Left kidney (tissue), 8 donors: ENCODE data around the gene CUL4B. TPM values are rescaled to one million over a fixed set of nuclear protein-coding genes. Genes with fewer than 3 reads are reported as not detected.
A peak's percentile ranks its signal among the peaks of the same experiment; 100 is the strongest.
"Not testable (repeated sequence)": the region's sequence is repeated elsewhere in the genome, so short reads cannot be mapped to it uniquely, and the experiment has no call there.

Source experiments
- DNase-seq: peaks from one replicate; pipeline ENCODE4 v3.0.0-alpha.2; 2013
- long read RNA-seq, 8 donors: transcript quantifications; one replicate each; lab custom pipeline, GENCODE V29; 2026
- polyA plus RNA-seq: library from polyadenylated mRNA; unstranded; fragments of 120-200 nt; gene quantifications from one replicate; pipeline ENCODE4 v1.2.1, GENCODE V29; 2013; ENCODE audit not compliant: insufficient read length

CUL4B gene
- polyA plus RNA-seq = 86.6 TPM
- long read RNA-seq, donor 1, full-length matches to known transcripts = 6 of 167 reads
- long read RNA-seq, donor 1, partial matches to known transcripts = 95 of 167 reads
- long read RNA-seq, donor 1, other reads (novel, unspliced or antisense) = 66 of 167 reads
- long read RNA-seq, donor 2, full-length matches to known transcripts = 2 of 110 reads
- long read RNA-seq, donor 2, partial matches to known transcripts = 56 of 110 reads
- long read RNA-seq, donor 2, other reads (novel, unspliced or antisense) = 52 of 110 reads
- long read RNA-seq, donor 3, full-length matches to known transcripts = 3 of 106 reads
- long read RNA-seq, donor 3, partial matches to known transcripts = 59 of 106 reads
- long read RNA-seq, donor 3, other reads (novel, unspliced or antisense) = 44 of 106 reads
- long read RNA-seq, donor 4 = 0 reads
- long read RNA-seq, donor 5, full-length matches to known transcripts = 7 of 229 reads
- long read RNA-seq, donor 5, partial matches to known transcripts = 105 of 229 reads
- long read RNA-seq, donor 5, other reads (novel, unspliced or antisense) = 117 of 229 reads
- long read RNA-seq, donor 6, full-length matches to known transcripts = 5 of 171 reads
- long read RNA-seq, donor 6, partial matches to known transcripts = 166 of 171 reads
- long read RNA-seq, donor 6, other reads (novel, unspliced or antisense) = 0 of 171 reads
- long read RNA-seq, donor 7, full-length matches to known transcripts = 6 of 186 reads
- long read RNA-seq, donor 7, partial matches to known transcripts = 99 of 186 reads
- long read RNA-seq, donor 7, other reads (novel, unspliced or antisense) = 81 of 186 reads
- long read RNA-seq, donor 8, full-length matches to known transcripts = 2 of 75 reads
- long read RNA-seq, donor 8, partial matches to known transcripts = 35 of 75 reads
- long read RNA-seq, donor 8, other reads (novel, unspliced or antisense) = 38 of 75 reads

DNA sequence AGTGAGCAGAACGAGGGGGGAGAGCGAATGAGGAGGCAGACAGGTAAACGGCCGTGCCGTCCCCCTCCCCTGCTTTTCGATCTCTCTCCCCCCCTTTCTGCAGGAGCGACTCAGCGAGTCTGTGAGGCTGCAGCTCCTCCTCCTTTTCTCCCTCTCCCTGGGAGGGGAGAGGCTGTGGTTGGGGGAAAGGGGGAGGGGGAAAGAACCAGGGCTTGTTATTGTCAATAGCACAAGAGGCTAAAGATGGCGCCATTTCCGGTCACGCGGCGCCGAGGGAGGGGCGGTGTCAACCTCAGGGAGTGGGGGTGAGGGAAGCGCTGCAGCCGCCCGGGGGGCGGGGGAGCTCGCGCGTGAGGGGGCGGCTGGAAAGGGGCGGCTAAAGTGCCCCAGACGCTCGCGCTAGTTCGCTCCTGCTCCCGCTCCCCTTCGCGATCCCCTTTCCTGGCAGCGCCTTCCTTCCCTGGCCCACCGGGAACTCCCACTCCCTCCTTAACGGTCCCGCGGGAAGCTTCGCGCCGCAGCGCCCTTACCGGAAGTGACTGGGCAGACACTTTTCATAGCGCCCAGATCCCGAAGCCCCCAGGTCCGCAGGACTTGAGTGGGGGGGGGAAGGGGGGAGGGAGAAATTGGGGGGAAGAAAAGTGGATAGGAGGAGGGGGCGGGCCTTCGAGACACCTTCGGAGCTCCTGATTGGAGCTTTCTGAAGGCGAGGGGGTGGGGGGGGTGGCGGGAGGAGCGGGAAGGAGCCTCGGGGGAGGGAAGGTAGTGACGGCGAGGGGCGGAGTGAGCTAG is at the start of gene CUL4B:
Gene CUL4B, minus strand, starts transcription at position 121 of the 792 bp plus-strand sequence. CDS start 324 bp downstream, outside the sequence.
- peak; percentile 92 for DNase-seq

DNA sequence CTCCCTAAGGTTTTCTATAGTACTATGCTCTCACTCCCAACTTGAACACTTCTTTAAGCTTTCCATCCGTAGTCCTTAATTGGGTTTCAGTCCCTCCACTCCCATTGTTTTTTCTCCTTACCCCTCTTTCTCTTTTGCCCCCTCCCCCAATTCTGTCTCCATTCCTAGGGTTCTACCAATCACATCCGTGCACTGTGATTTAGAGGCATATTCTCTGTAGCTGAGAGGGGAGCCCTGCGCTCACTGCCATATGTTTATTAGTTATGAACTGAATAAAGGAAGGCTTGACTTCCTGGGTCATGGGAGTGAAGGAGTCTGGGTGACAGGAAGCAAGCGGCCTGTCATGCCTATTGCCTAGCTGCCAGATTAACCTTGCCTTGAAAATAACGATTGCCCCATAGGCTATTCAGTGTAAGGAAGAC is 43.6 kb upstream of the CUL4B start:
- DNase-seq = no peak

DNA sequence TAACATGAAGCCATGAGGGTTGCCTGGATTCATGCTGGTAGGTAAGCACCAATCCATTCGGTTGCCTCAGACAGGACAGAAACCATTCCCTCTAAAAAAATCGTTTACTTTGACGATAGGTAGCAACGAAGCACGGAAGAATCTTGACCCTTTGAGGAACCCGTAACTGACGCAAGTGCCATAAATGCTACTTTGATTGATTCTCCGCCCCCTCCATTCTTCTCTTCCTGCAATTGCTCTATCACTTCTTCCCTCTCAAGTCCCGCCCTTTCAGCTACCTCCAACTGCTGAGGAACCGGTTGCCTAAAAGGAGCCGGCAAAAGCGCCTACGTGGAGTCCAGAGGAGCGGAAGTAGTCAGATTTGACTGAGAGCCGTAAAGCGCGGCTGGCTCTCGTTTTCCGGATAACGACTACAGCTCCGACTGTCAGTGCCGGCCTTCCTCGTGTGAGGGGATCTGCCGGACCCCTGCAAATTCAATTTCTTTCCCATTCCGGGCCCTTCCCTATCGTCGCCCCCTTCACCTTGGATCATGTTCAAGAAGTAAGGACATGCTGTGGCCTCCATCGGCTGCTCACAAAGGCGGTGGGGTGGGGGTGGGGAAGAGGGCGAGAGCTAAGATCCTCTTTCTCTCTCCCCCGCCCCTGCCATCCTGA is 43.1 kb upstream of the CUL4B start, which contains the start of gene MCTS1:
Gene MCTS1, plus strand, starts transcription at position 395 of the 654 bp plus-strand sequence. Its CDS starts 136 bp downstream, at position 531.
- peak; percentile 81 for DNase-seq

DNA sequence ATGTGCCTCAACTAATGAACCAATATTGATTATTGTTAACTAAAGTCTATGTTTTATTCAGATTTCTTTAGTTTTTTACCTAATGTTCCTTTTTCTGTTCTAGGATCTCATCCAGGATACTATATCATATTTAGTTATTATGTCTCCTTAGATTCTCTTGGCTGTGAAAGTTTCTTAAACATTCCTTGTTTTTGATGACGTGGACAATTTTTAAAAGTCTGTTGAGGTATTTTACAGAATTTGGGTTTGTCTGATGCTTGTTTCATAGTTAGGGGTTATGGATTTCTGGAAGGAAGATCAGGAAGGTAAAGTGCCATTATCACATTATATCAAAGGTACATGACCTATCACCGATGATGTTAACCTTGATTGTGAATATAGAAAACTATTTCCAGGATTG is 24.9 kb upstream of the CUL4B start:
- no peak for DNase-seq

DNA sequence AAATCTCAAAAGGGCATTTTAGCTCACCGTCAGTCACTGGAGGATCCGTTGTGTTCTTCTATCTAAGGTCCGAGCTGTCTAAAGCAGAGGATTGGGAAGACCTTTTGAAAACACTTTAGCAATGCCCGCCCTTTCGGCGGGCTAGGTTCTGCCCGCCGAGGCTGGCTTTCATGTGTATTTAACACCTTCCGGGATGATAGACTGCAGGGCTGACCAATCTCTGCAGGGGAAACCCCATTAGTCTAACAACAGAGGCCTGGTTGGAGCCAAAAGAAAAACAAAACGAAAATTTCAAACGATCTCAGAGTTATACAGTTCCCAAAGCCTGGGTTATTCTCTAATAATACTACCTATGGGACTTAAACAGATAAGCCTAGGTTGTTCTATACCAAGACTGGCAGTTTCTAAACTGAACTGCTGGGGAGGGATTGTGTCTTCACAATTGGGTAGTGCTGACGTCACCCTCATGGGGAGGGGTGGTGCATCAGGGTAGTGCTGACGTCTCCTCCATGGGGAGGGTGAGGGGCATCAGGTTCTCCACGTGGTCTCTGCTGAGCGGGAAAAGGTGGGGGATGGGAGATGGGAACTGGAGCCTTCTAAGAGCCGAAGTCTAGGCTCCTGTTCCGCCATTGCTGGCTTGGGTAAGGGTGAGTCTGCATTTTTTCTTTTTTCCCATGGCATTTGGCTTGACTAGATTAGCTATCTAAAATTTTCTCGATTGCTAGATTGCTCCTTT is 14.8 kb upstream of the CUL4B start:
- no peak for DNase-seq

DNA sequence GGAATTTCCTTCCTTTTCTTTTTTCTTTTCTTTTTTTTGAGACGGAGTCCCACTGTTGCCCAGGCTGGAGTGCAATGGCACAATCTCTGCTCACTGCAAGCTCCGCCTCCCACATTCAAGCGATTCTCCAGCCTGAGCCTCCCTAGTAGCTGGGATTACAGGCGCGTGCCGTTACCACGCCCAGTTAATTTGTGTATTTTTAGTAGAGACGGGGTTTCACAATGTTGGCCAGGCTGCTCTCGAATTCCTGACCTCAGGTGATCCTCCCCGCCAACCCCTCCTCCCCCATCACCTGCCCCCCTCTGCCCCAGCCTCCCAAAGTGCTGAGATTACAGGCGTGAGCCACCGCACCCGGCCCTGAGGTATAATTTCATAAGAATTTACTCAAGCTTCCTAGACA is 13.0 kb upstream of the CUL4B start:
- DNase-seq = not testable (repeated sequence)

DNA sequence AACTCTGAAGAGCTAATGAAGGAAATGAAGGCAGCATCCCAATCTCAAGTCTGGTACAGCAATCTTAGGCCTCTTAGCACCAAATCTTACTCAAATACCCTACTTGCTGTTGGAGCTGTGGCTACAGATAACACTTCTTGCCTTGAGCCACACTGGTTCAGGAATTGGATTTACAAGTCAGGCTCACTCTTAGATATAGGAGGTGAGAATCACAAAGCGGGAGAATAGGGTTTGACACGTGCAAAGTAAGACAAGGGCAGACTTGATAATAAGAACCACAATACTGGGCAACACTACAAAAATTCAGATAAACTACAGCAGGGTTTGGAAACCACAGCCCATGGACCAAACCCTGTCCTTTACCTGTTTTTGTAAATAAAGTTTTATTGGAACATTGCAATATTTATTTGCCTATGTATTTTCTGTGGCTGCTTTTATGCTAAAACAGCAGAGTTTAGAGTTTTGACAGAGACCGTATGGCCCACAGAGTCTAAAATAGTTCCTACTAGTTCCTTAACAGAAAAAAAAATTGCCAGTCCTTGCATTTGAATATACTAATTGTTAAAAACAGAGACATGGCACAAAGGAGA is 9.3 kb upstream of the CUL4B start:
- no peak for DNase-seq

DNA sequence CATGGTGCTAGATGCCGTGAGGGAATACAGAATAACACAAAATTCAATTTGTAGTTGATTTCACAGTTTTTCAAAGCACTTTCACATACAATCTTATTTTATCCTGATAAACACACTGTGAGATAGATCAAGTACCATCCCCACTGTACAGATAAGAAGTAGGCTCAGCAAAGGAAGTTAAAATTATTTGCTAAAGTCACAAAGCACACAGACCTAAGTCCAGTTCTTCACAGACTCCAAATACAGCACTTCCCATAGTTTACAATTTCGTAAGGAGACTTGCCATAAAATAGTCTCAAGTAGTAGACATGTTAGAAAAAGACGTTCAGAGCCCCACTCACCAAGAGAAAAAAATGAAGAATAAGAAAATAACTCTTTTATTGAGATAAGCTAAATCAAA is 7.8 kb upstream of the CUL4B start:
- no peak for DNase-seq

DNA sequence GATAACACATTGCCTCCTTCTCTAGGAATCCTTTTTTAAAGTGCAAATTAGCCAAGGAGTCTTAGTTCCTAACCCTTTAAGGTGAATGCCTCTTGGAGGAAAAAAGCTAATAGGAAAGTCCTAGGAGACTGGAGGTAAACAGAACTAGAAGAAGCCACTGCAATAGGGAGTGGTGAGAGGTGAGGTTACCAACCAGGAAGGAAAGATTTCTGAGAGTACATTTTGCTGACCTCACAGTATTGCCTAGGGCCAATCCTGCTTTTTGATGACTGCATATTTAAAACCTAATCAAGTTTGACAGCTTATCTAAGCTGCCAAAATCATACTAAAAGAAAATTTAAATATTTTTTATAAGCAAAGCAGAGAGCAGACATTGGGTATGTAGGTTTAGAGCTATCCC is 7.3 kb upstream of the CUL4B start:
- DNase-seq = no peak

DNA sequence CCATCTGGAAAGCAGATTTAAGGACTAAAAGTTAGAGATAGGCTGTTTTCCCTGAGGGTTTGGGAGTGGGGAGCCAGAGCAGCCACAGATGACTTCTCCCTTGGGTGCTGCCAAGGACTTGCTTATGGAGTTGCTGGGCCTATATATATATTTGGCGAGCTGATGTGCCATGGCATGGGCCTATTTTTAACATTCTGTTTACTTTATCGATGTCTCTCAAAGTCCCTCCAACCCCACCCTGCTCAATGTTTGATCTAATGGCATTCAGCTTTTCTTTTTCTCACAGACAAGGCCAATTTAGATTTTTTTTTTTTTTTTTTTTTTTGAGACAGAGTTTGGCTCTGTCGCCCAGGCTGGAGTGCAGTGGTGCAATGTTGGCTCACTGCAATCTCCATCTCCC is 6.1 kb upstream of the CUL4B start:
- DNase-seq = no peak

DNA sequence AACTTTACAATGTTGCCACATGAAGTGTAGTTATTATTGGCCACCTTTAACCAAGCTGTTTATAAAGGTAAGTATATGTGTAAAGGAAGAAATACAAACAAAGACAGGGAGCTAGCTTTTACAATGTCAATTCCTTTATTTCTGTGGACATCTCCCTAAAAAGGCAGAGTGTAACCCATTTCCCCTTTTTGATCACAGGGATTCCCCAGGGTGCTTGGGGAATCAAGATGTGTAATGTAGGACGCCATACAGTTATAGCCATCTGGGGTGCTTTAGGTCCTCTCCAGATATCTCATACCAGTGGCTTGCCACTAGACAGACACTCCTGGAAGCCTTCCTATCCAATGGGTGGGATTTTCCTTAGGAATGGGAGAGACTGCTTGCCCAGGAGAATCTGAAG is 4.2 kb upstream of the CUL4B start:
- DNase-seq = no peak

DNA sequence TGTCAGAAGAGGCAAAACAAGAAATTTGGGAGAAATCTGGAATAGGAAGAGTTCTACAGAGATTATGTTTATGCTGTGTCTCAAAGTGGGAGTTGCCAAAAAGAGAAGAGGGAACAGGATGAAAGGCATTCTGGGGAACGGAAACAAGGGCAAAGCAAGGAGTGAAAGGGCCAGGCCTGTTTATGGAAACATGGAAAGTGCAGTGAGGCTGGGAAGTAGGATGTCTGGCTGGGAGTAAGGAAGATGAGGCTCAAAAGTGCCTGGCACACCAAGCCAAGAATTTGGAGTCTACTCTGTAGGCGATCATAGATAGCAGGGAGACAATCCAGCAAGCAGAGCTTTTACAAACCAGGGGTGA is 1.8 kb upstream of the CUL4B start:
- DNase-seq = no peak

DNA sequence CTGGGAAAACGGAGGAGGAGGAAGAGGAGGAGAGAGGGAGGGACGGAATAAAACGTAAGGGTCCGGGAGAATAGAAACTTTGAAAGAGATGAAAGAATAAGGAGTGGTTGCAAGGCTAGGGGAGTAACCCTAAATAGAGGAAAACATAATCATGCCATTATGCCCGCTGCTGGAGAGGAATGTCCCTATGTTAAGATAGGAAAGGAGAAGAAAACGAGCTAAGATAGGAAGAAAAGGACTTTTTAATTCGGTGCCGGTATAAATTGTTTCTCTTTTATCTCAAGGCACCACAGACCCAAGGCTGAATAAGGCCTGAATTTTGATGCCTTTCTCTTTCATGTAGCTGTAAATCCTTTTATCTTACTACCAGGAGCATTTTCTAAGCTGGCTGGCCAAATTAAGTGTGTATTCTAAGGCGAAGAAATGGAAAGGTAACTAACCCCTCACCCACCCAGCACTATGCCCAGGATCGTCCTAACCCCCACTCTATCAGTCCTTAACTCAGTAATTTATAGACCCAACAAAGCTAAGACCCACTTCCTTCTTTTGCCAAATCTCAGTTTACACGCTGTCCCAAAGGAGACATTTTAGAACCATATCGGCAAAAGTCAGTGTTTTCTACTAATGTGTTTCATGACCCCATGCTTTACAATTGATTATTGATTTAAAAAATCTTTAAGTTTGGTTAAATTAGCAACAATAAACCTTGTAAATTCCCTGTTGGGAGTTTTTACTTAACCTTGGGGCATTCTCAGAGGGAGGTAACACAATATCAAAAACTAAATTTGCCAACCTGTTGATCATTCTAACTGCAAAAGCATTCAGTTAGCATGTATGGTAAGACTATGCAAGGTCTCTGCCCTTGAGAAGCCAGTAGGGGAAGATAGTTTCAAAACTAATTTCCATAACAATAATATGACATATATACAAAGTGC is 1.1 kb upstream of the CUL4B start:
- DNase-seq = no peak

DNA sequence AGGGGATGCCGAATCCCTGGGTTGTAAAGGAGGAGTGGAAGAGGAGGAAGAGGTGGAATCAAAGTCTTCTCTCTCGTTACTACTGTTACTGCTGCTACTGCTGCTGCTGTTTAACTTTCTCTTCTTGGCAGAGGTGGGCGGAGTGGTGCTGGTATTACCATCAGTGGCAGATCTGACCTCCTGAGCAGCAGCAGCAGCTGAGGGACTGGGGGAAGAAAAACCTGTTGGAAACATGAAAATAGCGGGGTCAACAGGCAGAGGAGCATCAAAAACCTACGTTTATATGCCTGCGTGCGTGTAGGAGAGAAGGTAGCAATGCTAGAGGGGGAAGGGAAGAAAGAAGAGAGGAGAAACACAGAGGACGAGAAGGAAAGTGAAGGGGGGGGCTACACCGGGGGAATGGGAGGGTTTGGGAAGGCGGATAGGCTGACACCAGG is 339 bp downstream of the CUL4B start:
- DNase-seq = no peak

DNA sequence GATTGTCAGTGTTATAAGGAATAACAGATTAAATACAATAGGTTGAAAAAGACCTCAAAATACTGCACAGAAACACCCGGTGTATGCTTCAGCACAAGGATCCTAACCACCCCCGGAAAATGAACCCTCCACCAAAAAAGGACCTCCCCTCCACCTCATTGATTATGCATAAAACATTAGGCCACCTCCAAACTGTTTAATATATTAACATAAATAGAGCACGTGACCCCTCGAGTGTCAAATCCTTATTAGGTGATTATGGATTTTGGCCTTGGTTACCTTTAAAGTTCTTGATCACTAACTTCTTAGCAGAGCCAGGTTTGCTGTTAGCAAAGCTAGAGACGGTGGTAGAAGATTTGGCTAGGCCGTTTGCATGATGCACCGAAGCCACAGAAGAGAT is 958 bp downstream of the CUL4B start:
- no peak for DNase-seq

DNA sequence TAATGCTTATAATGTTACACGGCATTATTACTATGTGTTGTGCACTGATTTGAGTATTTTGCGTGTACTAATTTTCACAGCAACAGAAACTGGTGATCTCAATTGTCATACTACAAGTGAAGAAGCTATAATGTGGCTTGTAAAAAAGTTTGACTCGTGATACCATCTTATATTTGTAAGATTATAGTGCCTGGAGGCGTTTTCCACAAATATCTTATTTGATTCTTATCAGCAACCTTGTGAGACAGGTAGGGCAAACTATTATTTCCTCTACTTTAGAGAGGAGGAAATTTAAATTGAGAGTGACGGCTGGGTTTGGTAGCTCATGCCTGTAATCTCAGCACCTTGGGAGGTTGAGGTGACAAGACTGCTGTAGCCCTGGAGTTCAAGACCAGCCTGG is 4.5 kb downstream of the CUL4B start:
- DNase-seq = no peak

DNA sequence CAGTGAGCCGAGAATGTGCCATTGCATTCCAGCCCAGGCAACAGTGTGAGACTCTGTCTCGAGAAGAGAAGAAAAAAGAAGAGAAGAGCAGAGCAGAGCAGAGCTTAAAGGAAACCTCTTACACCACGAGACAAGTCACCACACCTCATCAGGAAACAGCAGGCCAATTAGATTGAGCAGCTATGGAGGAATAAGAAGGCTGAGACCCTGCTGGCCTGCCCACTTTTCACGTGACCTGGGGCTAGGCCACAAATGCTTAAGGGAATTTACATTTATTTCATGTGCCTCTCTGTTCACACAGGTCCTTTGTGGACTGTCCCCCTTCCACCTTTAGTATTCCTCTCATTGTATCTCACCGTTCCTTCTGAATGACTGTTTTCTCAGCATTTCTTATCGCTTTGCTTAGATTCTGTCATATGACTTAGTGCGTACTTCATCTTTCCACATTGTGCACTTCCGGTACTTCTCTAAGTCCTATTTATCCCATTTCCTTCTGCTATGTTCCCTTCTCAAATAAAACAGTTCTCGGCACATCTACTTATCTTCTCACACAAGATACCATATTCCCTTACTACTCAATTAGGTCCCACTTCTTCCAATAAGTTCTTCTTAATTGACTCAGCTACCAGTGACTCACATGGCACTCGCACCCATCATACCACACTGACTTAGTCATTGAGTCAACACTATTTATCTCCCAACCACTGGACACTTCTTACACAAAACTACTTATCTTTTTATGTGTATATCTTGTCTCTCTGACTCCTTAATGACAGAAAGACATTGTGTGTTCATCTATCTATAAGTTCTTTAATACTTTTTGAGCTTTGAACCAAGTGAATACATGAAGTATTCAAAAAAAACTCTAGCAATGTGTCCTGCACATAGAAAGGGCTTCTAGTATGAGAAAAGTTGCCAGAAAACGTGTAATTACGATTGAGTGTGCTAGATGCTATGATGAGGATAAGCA is 11.0 kb downstream of the CUL4B start:
- DNase-seq = no peak

DNA sequence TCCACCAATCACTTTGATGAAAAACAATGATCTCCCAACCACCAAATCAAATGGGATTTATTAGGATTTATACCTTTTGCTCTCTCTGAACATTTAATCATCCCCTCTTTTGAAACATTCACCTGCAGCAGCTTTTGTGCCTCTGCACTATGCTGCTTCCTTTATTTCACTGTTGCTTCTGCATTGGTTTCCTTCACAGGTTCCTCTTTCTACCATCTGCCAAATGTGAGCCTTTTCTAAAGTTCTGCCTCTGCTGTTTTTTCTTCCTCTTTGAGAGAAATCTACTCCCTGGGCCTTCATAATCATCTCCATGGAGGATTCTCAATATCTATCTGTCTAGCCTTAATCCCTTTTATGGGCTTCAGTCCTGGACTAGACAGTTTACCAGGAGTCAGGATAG is 24.7 kb downstream of the CUL4B start:
- DNase-seq = no peak
